Astrocyte of the spinal cord (primary cell): Measurements from ENCODE around the gene MDN1.
A peak's percentile ranks its signal among the peaks of the same experiment; 100 is the strongest.
"Not testable (repeated sequence)": the region's sequence is repeated elsewhere in the genome, so short reads cannot be mapped to it uniquely, and the experiment has no call there.

Experiments used
- DNase-seq: peaks from one replicate; pipeline ENCODE4 v3.0.0; 2011; ENCODE audit warnings: low read depth, low spot score
- H3K4me3 ChIP-seq: 2 replicates; pipeline ENCODE4 v1.5.1; 2011; ENCODE audit warnings: low read depth, mild to moderate bottlenecking, low read length, moderate library complexity
- in situ Hi-C: cut with HindIII; loops from 2 replicates; pipeline ENCODE4 v1.10.0; 2017; ENCODE audit warnings: low sequenced_read_pairs
- TF ChIP-seq, protein P1 (sequence below): IDR thresholded peaks from 2 replicates; pipeline ENCODE4 v1.5.1; 2012; ENCODE audit warnings: low read depth, mild to moderate bottlenecking, low read length, inconsistent platforms

MDN1 gene

GRCh38 chr6:89853068-89853467 lies 33.5 kb upstream of the MDN1 start:
- TF ChIP-seq, protein P1, sequence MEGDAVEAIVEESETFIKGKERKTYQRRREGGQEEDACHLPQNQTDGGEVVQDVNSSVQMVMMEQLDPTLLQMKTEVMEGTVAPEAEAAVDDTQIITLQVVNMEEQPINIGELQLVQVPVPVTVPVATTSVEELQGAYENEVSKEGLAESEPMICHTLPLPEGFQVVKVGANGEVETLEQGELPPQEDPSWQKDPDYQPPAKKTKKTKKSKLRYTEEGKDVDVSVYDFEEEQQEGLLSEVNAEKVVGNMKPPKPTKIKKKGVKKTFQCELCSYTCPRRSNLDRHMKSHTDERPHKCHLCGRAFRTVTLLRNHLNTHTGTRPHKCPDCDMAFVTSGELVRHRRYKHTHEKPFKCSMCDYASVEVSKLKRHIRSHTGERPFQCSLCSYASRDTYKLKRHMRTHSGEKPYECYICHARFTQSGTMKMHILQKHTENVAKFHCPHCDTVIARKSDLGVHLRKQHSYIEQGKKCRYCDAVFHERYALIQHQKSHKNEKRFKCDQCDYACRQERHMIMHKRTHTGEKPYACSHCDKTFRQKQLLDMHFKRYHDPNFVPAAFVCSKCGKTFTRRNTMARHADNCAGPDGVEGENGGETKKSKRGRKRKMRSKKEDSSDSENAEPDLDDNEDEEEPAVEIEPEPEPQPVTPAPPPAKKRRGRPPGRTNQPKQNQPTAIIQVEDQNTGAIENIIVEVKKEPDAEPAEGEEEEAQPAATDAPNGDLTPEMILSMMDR, result no peak
- peak; percentile 48 for DNase-seq
- in situ Hi-C loops, result no loop called here

GRCh38 chr6:89847513-89847912 lies 27.9 kb upstream of the MDN1 start:
- H3K4me3 ChIP-seq, in situ Hi-C loops, DNase-seq: not testable (repeated sequence)

More at GRCh38 chr6:89853068-89853467, 33.5 kb upstream of the MDN1 start:
- no peak overlapping the region for H3K4me3 ChIP-seq

DNA sequence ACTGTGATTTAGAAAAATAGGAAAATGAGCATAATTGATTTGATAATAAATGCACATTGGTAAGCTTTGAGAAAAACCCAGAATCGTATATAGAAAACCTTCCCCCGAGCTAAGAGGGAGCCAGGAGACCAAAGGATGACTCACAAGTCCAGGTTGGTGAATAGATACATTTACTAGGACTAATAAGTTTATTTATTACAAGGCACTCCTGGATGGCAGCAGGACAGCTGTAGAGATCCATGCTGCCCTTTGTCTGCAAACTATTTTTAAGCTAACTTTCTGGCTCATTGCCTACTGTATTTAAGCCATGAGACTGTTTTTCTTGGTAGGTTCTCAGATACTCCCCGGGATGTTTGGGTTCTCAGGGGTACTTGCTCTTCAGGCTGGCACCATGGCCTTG lies 23.5 kb upstream of the MDN1 start:
- in situ Hi-C loops, result no loop called here
- TF ChIP-seq, protein P1, result no peak
- H3K4me3 ChIP-seq, result no peak overlapping the region
- DNase-seq, result peak; percentile 39

- TF ChIP-seq, protein P1, result no peak
- in situ Hi-C loops, result no loop called here
- H3K4me3 ChIP-seq, result no peak overlapping the region
- DNase-seq, result no peak
Measured at GRCh38 chr6:89842228-89842627, 22.6 kb upstream of the MDN1 start.

GRCh38 chr6:89840538-89840937 lies 20.9 kb upstream of the MDN1 start:
- peak; percentile 40 for DNase-seq
- TF ChIP-seq, protein P1, result no peak
- no peak overlapping the region for H3K4me3 ChIP-seq

GRCh38 chr6:89836639-89837222 lies 17.1 kb upstream of the MDN1 start:
- TF ChIP-seq, protein P1, result no peak
- DNase-seq, result no peak
- in situ Hi-C loops, result no loop called here
- no peak overlapping the region for H3K4me3 ChIP-seq

More at GRCh38 chr6:89840538-89840937, 20.9 kb upstream of the MDN1 start:
- in situ Hi-C loops, result no loop called here

DNA sequence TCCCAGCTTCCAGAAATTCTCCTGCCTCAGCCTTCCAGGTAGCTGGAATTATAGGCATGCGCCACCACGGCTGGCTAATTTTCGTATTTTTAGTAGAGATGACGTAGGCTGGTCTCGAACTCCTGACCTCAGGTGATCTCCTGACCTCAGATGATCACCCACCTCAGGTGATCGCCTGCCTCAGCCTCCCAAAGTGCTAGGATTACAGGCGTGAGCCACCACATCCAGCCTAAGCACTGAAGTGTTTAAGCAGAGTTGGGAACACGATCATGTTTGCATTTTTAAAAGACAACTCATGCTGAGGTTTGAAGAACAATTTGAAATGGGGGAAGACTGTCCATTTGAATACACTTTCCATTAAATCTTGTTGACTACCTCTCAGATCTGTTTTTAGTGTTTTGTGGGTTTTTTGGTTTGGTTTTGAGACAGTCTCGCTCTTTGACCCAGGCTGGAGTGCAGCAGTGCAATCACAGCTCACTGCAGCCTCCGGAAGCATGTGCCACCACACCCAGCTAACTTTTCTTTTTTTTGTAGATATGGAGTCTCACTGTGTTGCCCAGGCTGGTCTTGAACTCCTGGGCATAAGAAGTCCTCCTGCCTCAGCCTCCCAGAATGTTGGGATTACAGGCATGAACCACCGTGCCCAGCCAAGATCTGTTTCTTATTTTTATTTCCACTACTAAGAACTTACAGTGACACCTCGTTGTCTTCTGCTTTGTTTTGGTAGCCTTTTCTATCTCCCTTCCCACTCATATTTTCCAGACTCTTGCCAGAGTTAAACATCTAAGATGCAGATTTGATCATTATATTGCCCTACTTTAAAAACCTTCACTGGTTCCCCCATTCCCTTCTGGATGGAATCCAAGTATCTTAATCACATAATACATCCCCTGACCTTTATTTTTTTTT lies 15.5 kb upstream of the MDN1 start:
- in situ Hi-C loops, result no loop called here
- no peak overlapping the region for H3K4me3 ChIP-seq
- no peak for DNase-seq

More for the DNA sequence above, 15.5 kb upstream of the MDN1 start:
- TF ChIP-seq, protein P1, result no peak
